HL-60 (cell line): Measurements from ENCODE around the gene CACNA1I.

Experiments
- POLR2AphosphoS5 ChIP-seq: IDR thresholded peaks from 2 replicates; pipeline ENCODE4 v1.6.1; 2012; ENCODE audit warnings: low read depth
- SPI1 ChIP-seq: IDR thresholded peaks from 2 replicates; pipeline ENCODE4 v1.6.1; 2012; ENCODE audit warnings: low read depth, mild to moderate bottlenecking, borderline replicate concordance
- TF ChIP-seq, protein P1 (sequence below): IDR thresholded peaks from one replicate; pipeline ENCODE4 v1.5.1; 2011; ENCODE audit warnings: low read length, control low read depth, inconsistent platforms; ENCODE audit not compliant: insufficient read depth
- TF ChIP-seq, protein P2 (sequence below): IDR thresholded peaks from 2 replicates; pipeline ENCODE4 v1.6.1; 2012; ENCODE audit warnings: low read depth; ENCODE audit not compliant: insufficient replicate concordance

DNA sequence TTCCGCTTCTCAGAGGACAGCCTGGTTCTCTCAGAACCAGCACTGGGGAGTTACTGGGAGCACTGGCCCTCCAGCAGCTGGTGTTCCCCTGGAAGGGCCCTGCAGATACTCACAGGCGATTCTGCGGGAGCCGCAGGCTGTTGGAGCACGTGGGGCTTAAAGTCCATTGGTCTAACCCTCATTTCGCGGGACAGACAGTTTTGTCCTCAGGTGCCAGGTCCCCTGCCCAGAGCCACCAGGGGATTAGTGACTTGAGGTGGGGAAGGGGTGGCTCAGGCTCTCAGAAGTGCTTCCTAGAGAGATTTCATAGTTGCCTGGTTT lies 53.9 kb downstream of the CACNA1I start:
- TF ChIP-seq, protein P1, sequence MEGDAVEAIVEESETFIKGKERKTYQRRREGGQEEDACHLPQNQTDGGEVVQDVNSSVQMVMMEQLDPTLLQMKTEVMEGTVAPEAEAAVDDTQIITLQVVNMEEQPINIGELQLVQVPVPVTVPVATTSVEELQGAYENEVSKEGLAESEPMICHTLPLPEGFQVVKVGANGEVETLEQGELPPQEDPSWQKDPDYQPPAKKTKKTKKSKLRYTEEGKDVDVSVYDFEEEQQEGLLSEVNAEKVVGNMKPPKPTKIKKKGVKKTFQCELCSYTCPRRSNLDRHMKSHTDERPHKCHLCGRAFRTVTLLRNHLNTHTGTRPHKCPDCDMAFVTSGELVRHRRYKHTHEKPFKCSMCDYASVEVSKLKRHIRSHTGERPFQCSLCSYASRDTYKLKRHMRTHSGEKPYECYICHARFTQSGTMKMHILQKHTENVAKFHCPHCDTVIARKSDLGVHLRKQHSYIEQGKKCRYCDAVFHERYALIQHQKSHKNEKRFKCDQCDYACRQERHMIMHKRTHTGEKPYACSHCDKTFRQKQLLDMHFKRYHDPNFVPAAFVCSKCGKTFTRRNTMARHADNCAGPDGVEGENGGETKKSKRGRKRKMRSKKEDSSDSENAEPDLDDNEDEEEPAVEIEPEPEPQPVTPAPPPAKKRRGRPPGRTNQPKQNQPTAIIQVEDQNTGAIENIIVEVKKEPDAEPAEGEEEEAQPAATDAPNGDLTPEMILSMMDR: no peak
- no peak for TF ChIP-seq SPI1
- TF ChIP-seq POLR2AphosphoS5: no peak
- TF ChIP-seq, protein P2, sequence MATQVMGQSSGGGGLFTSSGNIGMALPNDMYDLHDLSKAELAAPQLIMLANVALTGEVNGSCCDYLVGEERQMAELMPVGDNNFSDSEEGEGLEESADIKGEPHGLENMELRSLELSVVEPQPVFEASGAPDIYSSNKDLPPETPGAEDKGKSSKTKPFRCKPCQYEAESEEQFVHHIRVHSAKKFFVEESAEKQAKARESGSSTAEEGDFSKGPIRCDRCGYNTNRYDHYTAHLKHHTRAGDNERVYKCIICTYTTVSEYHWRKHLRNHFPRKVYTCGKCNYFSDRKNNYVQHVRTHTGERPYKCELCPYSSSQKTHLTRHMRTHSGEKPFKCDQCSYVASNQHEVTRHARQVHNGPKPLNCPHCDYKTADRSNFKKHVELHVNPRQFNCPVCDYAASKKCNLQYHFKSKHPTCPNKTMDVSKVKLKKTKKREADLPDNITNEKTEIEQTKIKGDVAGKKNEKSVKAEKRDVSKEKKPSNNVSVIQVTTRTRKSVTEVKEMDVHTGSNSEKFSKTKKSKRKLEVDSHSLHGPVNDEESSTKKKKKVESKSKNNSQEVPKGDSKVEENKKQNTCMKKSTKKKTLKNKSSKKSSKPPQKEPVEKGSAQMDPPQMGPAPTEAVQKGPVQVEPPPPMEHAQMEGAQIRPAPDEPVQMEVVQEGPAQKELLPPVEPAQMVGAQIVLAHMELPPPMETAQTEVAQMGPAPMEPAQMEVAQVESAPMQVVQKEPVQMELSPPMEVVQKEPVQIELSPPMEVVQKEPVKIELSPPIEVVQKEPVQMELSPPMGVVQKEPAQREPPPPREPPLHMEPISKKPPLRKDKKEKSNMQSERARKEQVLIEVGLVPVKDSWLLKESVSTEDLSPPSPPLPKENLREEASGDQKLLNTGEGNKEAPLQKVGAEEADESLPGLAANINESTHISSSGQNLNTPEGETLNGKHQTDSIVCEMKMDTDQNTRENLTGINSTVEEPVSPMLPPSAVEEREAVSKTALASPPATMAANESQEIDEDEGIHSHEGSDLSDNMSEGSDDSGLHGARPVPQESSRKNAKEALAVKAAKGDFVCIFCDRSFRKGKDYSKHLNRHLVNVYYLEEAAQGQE: no peak
